ENCODE results near the gene ANXA5.

Gene ANXA5

DNA sequence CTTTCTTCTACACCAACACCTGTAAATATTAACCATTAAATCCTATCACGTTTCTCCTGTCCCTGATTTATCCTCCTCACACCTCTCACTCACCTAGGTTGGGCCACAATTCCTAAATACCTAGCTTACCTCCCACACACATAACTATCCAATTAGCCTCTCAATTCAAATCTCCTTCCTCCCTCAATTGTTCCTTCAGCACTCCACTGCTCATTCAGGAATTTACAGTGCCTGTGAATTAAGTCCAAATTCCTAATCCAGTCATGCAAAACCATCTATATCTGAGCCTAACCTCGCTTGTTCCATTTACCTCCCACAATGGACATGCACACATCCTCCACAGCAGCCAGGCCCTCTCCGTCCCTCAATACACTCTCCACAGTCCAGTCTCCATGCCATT, 17.5 kb downstream of the ANXA5 start:
- H3K27me3 ChIP-seq (ENCODE audit: insufficient read depth, low read length): no peaks in the 10 kb centered on the region
- H3K36me3 ChIP-seq (ENCODE audit: insufficient read depth, low read length): peaks cover 71% of the 10 kb centered on the region
- H3F3A ChIP-seq (ENCODE audit: insufficient read depth, low read length): no peaks in the 10 kb centered on the region
- H3K9me3 ChIP-seq (ENCODE audit: low read length): no peaks in the 10 kb centered on the region
- no peaks in the 10 kb centered on the region; the same call in 1 of the 2 replicates for H3K79me2 ChIP-seq (ENCODE audit: insufficient read depth, low read length)
- no peak overlapping the region for H3K4me3 ChIP-seq (ENCODE audit: low read depth, low read length, poor library complexity, severe bottlenecking)
- no peak overlapping the region for H3K27ac ChIP-seq (ENCODE audit: low read depth, low read length, poor library complexity, severe bottlenecking)
- H3K9me2 ChIP-seq (ENCODE audit: low read depth, low read length): no peaks in the 10 kb centered on the region
- H3K4me2 ChIP-seq (ENCODE audit: low read length): no peak overlapping the region
- H3K4me1 ChIP-seq (ENCODE audit: insufficient read depth, low read length, severe bottlenecking): no peaks in the 10 kb centered on the region
- no peak overlapping the region for H2AFZ ChIP-seq (ENCODE audit: low read length)
- no peak overlapping the region for H3K9ac ChIP-seq (ENCODE audit: low read length)
- TF ChIP-seq EZH2 (IDR thresholded peaks at IDR 0.05; ENCODE audit: borderline replicate concordance, low read length) (no peak), CTCF (IDR thresholded peaks at IDR 0.05; ENCODE audit: low read length) (no peak)
- no peaks in the 10 kb centered on the region for H4K20me1 ChIP-seq (ENCODE audit: insufficient read depth, low read length)

- H3K4me2 ChIP-seq (ENCODE audit: low read length): no peak overlapping the region
- H4K20me1 ChIP-seq (ENCODE audit: insufficient read depth, low read length): no peaks in the 10 kb centered on the region
- H3F3A ChIP-seq (ENCODE audit: insufficient read depth, low read length): no peaks in the 10 kb centered on the region
- no peak for TF ChIP-seq CTCF (IDR thresholded peaks at IDR 0.05; ENCODE audit: low read length)
- no peaks in the 10 kb centered on the region for H3K9me2 ChIP-seq (ENCODE audit: low read depth, low read length)
- H3K9me3 ChIP-seq (ENCODE audit: low read length): no peaks in the 10 kb centered on the region
- no peaks in the 10 kb centered on the region; the same call in 1 of the 2 replicates for H3K79me2 ChIP-seq (ENCODE audit: insufficient read depth, low read length)
- no peaks in the 10 kb centered on the region for H3K4me1 ChIP-seq (ENCODE audit: insufficient read depth, low read length, severe bottlenecking)
- no peak overlapping the region for H3K9ac ChIP-seq (ENCODE audit: low read length)
- H3K27ac ChIP-seq (ENCODE audit: low read depth, low read length, poor library complexity, severe bottlenecking): no peak overlapping the region
- no peak overlapping the region for H2AFZ ChIP-seq (ENCODE audit: low read length)
- no peak overlapping the region for H3K4me3 ChIP-seq (ENCODE audit: low read depth, low read length, poor library complexity, severe bottlenecking)
- H3K36me3 ChIP-seq (ENCODE audit: insufficient read depth, low read length): peaks cover 71% of the 10 kb centered on the region; the same call in 1 of the 2 replicates
- H3K27me3 ChIP-seq (ENCODE audit: insufficient read depth, low read length): no peaks in the 10 kb centered on the region
Measured at GRCh38 chr4:121677524-121677923, 19.3 kb downstream of the ANXA5 start.

DNA sequence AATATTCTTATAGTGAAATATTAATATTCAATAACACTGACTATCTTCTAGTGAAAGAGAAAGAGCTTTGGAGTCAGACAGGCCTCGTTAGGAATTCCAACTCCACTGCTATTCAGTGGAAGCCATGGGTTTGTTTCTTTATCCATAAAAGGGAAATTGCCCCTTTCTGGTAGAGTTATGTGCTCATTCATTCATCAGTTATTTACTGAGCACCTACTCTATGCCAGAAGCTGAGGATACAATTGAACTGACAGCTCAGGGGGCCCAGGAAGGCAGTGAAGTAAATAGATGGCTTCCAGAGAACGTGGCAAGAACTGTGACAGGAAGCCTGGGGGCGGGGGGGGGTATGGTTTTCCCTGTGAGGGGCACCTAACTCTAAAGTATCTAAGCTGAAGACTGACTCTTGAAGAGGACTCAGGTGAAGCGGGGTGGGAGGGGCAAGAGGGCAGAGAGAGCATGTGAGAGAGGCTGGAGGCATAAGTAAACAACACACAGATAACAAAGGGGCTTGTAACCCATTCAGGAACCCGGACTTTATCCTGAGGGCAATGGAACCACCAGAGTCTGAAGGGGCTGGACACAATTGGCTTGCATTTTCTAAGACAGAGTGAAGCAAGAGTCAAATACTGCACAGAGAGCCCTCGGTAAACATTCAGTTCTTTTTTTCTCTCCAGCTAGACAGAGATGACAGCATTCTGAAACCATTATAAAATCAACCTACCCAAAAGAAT, 20.3 kb downstream of the ANXA5 start:
- H3K4me2 ChIP-seq (ENCODE audit: low read length): no peak overlapping the region
- no peaks in the 10 kb centered on the region for H3K27me3 ChIP-seq (ENCODE audit: insufficient read depth, low read length)
- TF ChIP-seq EZH2 (IDR thresholded peaks at IDR 0.05; ENCODE audit: borderline replicate concordance, low read length) (no peak), CTCF (IDR thresholded peaks at IDR 0.05; ENCODE audit: low read length) (no peak)
- H3K27ac ChIP-seq (ENCODE audit: low read depth, low read length, poor library complexity, severe bottlenecking): no peak overlapping the region
- no peak overlapping the region for H3K9ac ChIP-seq (ENCODE audit: low read length)
- H3K9me2 ChIP-seq (ENCODE audit: low read depth, low read length): no peaks in the 10 kb centered on the region
- no peak overlapping the region for H3K4me3 ChIP-seq (ENCODE audit: low read depth, low read length, poor library complexity, severe bottlenecking)
- no peaks in the 10 kb centered on the region for H3K4me1 ChIP-seq (ENCODE audit: insufficient read depth, low read length, severe bottlenecking)
- no peaks in the 10 kb centered on the region for H3K9me3 ChIP-seq (ENCODE audit: low read length)
- H2AFZ ChIP-seq (ENCODE audit: low read length): no peak overlapping the region
- no peaks in the 10 kb centered on the region for H4K20me1 ChIP-seq (ENCODE audit: insufficient read depth, low read length)
- peaks cover 67% of the 10 kb centered on the region; the same call in 1 of the 2 replicates for H3K36me3 ChIP-seq (ENCODE audit: insufficient read depth, low read length)
- H3F3A ChIP-seq (ENCODE audit: insufficient read depth, low read length): no peaks in the 10 kb centered on the region
- no peaks in the 10 kb centered on the region; the same call in 1 of the 2 replicates for H3K79me2 ChIP-seq (ENCODE audit: insufficient read depth, low read length)

Data from OCI-LY1 (cell line).